Ascending aorta (tissue), 2 donors: Measurements from ENCODE around the gene SEC63. TPM values are rescaled to one million over a fixed set of nuclear protein-coding genes. Genes with fewer than 3 reads are reported as not detected.

ENCODE experiments used
- DNase-seq, 2 donors: peaks; one replicate each; pipeline ENCODE4 v3.0.0-alpha.2; 2019; ENCODE audit warnings: low spot score in 2 of 2
- H3K27ac ChIP-seq, 2 donors: fragments of 200-600 bp; sonication (generic); one replicate each; pipeline ENCODE4 v1.5.1; 2016 to 2017; ENCODE audit warnings: mild to moderate bottlenecking in 1 of 2
- H3K27me3 ChIP-seq: fragments of 200-600 bp; sonication (generic); one replicate; pipeline ENCODE4 v1.5.1; 2017
- H3K36me3 ChIP-seq, 2 donors: fragments of 200-600 bp; sonication (generic); one replicate each; pipeline ENCODE4 v1.5.1; 2016
- H3K4me1 ChIP-seq, 2 donors: fragments of 200-600 bp; sonication (generic); one replicate each; pipeline ENCODE4 v1.5.1; 2016 to 2017; ENCODE audit warnings: mild to moderate bottlenecking in 1 of 2
- H3K4me3 ChIP-seq, 2 donors: fragments of 200-600 bp; sonication (generic); one replicate each; pipeline ENCODE4 v1.5.1; 2016 to 2017; ENCODE audit warnings: mild to moderate bottlenecking in 1 of 2
- H3K9me3 ChIP-seq, 2 donors: fragments of 200-600 bp; sonication (generic); one replicate each; pipeline ENCODE4 v1.5.1; 2016
- CTCF ChIP-seq, 3 experiments: fragments of 200-600 bp in 2 of 3; fragments of 450-650 bp in 1 of 3; sonication (generic) in 2 of 3; IDR thresholded peaks; one replicate each; pipeline ENCODE4 v1.5.1; 2016 to 2019; ENCODE audit warnings: antibody characterized with exemption in 3 of 3, mild to moderate bottlenecking in 1 of 3, moderate library complexity in 1 of 3
- intact Hi-C: fragments of 100-400 bp; cut with DNase I; formaldehyde crosslinking; loops from one replicate; pipeline ENCODE4 v1.15.1; 2023
- total RNA-seq: library from RNA; depleted of rRNA; stranded (reverse); fragments of >200 nt; gene quantifications from one replicate; pipeline ENCODE4 v1.1.0, GENCODE V29; 2016

Gene SEC63
- total RNA-seq, 1 donor from 2014 or later, result 13.1 TPM

- intact Hi-C loops, result no loop called here
- TF ChIP-seq CTCF (IDR thresholded peaks at IDR 0.05), result peak in 1 of 3 experiments; percentile 30
- DNase-seq, result no peak
- Histone ChIP-seq H3K9me3 (no peaks in the 10 kb centered on the region), H3K27ac (no peak overlapping the region), H3K4me1 (no peaks in the 10 kb centered on the region), H3K4me3 (no peak overlapping the region), H3K27me3 (no peaks in the 10 kb centered on the region), H3K36me3 (no peaks in the 10 kb centered on the region)
Observed at GRCh38 chr6:107977283-107977682, 19.3 kb upstream of the SEC63 start.

DNA sequence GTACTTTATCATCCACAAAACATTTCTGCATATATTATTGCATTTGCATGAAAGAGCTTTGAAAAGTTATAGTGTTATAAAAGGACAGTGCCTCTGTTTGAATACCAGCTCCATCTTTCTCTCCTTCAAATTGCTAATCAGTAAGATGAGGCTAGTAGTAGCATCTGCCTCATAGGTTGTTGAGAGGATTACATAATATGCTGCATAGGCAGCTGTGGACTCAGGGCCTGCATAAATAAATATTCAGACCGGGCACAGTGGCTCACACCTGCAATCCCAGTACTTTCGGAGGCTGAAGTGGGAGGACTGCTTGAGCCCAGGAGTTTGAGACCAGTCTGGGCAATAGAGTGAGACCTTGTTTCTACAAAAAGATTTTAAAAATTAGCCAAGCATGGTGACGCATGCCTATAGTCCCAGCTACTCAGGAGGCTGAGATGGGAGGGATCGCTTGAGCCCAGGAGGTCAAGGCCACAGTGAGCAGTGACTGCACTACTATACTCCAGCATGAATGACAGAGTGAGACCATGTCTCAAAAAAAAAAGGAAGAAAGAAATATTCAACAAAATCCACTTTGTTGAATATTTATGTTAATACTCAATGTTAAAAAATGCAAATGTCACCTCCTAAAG is 18.3 kb upstream of the SEC63 start:
- H3K27me3 ChIP-seq, result no peaks in the 10 kb centered on the region
- no peak overlapping the region for H3K4me3 ChIP-seq
- no peaks in the 10 kb centered on the region for H3K4me1 ChIP-seq
- intact Hi-C loops, result no loop called here
- no peak for DNase-seq
- TF ChIP-seq CTCF (IDR thresholded peaks at IDR 0.05), result no peak
- H3K9me3 ChIP-seq, result no peaks in the 10 kb centered on the region
- no peak overlapping the region for H3K27ac ChIP-seq
- H3K36me3 ChIP-seq, result no peaks in the 10 kb centered on the region

DNA sequence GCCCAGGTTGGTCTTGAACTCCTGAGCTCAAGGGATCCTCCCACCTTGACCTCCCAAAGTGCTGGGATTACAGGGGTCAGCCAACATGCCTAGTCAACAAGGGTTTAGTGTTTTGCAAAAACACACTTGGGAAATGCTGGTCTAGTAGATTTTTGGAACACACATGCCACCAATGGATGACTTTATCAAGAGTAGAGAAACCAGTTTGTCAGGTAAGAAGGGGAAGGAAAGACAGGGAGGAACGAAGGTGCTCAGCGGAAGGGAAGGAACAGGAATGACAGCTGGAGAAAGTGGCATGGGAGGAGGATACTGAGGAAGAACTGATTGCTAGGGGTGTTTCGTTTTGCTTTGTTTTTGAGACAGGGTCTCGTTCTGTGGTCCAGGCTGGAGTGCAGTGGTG is 15.6 kb upstream of the SEC63 start:
- Histone ChIP-seq H3K27ac (no peak overlapping the region), H3K4me1 (no peaks in the 10 kb centered on the region), H3K36me3 (no peaks in the 10 kb centered on the region), H3K9me3 (no peaks in the 10 kb centered on the region), H3K4me3 (no peak overlapping the region), H3K27me3 (no peaks in the 10 kb centered on the region)
- DNase-seq, result no peak
- intact Hi-C loops, result no loop called here
- TF ChIP-seq CTCF (IDR thresholded peaks at IDR 0.05), result no peak

GRCh38 chr6:107972413-107973096 is 14.5 kb upstream of the SEC63 start:
- no peak for TF ChIP-seq CTCF (IDR thresholded peaks at IDR 0.05)
- Histone ChIP-seq H3K27ac (no peak overlapping the region), H3K27me3 (no peaks in the 10 kb centered on the region), H3K9me3 (no peaks in the 10 kb centered on the region), H3K4me3 (no peak overlapping the region), H3K36me3 (no peaks in the 10 kb centered on the region), H3K4me1 (no peaks in the 10 kb centered on the region)
- intact Hi-C loops, result no loop called here
- DNase-seq, result no peak

GRCh38 chr6:107971181-107971580 is 13.2 kb upstream of the SEC63 start:
- H3K36me3 ChIP-seq, result no peaks in the 10 kb centered on the region
- no peak for TF ChIP-seq CTCF (IDR thresholded peaks at IDR 0.05)
- intact Hi-C loops, result no loop called here
- no peak overlapping the region for H3K27ac ChIP-seq
- no peak overlapping the region for H3K4me3 ChIP-seq
- H3K9me3 ChIP-seq, result no peaks in the 10 kb centered on the region
- no peaks in the 10 kb centered on the region for H3K27me3 ChIP-seq
- no peaks in the 10 kb centered on the region for H3K4me1 ChIP-seq
- no peak for DNase-seq
